HG02884 (cell line): ENCODE measurements around the gene ADAT1.
A peak's percentile ranks its signal among the peaks of the same experiment; 100 is the strongest.
"Not testable (repeated sequence)": the region's sequence is repeated elsewhere in the genome, so short reads cannot be mapped to it uniquely, and the experiment has no call there.

ENCODE experiments used
- ATAC-seq: cut with Tn5 transposase; IDR thresholded peaks from one replicate; pipeline ENCODE4 v1.9.1; 2021; ENCODE audit warnings: mild to moderate bottlenecking, moderate library complexity; ENCODE audit not compliant: unreplicated experiment

The ADAT1 gene

GRCh38 chr16:75620326-75621169, 2.5 kb downstream of the ADAT1 start:
- no peak for ATAC-seq

GRCh38 chr16:75618780-75619179, 4.3 kb downstream of the ADAT1 start:
- ATAC-seq = no peak

GRCh38 chr16:75617121-75617520, 6.0 kb downstream of the ADAT1 start:
- ATAC-seq = no peak

- ATAC-seq = peak; percentile 51
Observed at GRCh38 chr16:75616521-75617010, 6.5 kb downstream of the ADAT1 start.

GRCh38 chr16:75615619-75616018, 7.5 kb downstream of the ADAT1 start:
- no peak for ATAC-seq

GRCh38 chr16:75614066-75614897, 8.8 kb downstream of the ADAT1 start:
- ATAC-seq = no peak

GRCh38 chr16:75606507-75606906, 16.6 kb downstream of the ADAT1 start:
- ATAC-seq = no peak

GRCh38 chr16:75603241-75603640, 19.8 kb downstream of the ADAT1 start:
- ATAC-seq = no peak

- ATAC-seq = no peak
Observed at GRCh38 chr16:75599452-75600277, 23.4 kb downstream of the ADAT1 start.

- ATAC-seq = no peak
Observed at GRCh38 chr16:75593825-75594820, 29.0 kb downstream of the ADAT1 start.

- ATAC-seq = no peak
Observed at GRCh38 chr16:75593308-75593707, 29.8 kb downstream of the ADAT1 start.

GRCh38 chr16:75591927-75592326, 31.2 kb downstream of the ADAT1 start:
- ATAC-seq = not testable (repeated sequence)

- no peak for ATAC-seq
Observed at GRCh38 chr16:75590920-75591843, 31.9 kb downstream of the ADAT1 start.

GRCh38 chr16:75589306-75589705, 33.8 kb downstream of the ADAT1 start:
- no peak for ATAC-seq

- no peak for ATAC-seq
Observed at GRCh38 chr16:75588716-75589115, 34.4 kb downstream of the ADAT1 start.

- ATAC-seq = peak; percentile 81
Observed at GRCh38 chr16:75584108-75584507, 39.0 kb downstream of the ADAT1 start.

GRCh38 chr16:75579281-75579834, 43.7 kb downstream of the ADAT1 start:
- no peak for ATAC-seq

GRCh38 chr16:75578725-75579124, 44.4 kb downstream of the ADAT1 start:
- no peak for ATAC-seq
